Glomerular endothelial cell (primary cell): Measurements from ENCODE around the gene PPP1R14D. TPM values are rescaled to one million over a fixed set of nuclear protein-coding genes. Genes with fewer than 3 reads are reported as not detected.

Experiments used
- DNase-seq: peaks from one replicate; pipeline ENCODE4 v3.0.0-alpha.2; 2011; ENCODE audit warnings: low read depth, low spot score; ENCODE audit errors: extremely low read depth
- total RNA-seq: library from RNA; depleted of rRNA; stranded (reverse); fragments of >200 nt; gene quantifications from 2 replicates; pipeline ENCODE4 v1.2.3, GENCODE V29; 2015

Gene PPP1R14D
- total RNA-seq, 1 donor from 2014 or later: not detected

DNA sequence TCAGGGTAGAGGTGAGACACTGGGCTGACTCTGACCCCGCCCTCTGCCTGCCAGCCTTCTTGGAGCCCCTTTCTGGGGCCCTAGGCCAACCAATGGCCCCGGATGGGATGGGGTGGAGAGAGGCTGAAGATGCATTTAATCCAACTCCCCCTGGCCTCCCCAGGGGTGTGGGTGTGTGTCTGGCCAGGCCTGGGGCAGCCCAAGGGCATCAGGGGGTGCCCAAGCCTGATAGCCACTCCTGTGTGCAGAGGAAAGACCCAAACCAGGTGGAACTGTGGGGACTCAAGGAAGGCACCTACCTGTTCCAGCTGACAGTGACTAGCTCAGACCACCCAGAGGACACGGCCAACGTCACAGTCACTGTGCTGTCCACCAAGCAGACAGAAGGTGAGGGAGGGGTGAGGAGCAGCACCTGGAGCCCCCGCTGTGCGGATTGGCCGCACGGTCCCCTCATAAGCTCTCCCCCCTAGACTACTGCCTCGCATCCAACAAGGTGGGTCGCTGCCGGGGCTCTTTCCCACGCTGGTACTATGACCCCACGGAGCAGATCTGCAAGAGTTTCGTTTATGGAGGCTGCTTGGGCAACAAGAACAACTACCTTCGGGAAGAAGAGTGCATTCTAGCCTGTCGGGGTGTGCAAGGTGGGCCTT, 24.9 kb upstream of the PPP1R14D start:
- DNase-seq: no peak

DNA sequence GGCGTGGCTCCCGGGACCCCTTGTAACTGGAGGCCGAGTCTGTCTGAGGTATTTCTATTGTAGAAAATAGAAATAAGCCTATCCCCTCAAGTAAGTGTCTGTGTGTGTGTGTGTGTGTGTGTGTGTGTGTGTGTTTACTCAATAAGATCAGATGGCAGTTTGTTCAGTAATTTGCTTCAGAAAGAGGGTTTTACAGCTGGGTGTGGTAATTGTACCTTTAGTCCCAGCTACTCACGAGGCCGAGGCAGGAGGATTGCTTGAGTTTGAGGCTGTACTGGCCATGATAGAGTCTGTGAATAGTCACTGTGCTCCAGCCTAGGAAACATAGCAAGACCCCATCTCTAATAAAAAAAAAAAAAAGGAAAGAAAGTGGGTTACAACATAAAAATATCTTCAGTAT, 24.0 kb upstream of the PPP1R14D start:
- DNase-seq: no peak

DNA sequence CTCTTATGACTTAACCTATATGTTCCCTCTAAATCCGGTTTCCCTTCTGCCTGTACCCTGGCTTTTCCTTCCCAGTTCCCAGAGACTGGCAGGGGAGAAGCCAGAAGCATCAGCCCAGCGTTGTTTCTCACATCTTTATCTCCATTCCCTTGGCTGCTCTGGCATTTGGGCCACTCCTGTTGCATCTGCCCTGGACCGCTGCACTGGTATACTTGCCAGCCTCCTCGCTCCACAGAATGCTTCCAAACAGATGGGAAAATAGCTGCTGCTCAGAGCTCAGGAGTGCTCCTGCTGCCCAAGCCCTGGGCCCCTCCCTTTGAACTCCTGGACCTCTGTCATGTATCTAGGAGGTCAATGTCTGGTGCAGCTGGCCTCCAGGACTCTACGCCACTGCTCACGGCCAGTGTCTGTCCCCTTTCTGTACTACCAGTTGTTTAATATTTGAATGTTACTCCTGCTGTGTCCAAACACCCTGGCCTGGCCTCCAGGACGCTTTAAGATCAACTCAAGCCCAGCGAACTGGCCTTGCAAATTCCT, 22.1 kb upstream of the PPP1R14D start:
- no peak for DNase-seq

DNA sequence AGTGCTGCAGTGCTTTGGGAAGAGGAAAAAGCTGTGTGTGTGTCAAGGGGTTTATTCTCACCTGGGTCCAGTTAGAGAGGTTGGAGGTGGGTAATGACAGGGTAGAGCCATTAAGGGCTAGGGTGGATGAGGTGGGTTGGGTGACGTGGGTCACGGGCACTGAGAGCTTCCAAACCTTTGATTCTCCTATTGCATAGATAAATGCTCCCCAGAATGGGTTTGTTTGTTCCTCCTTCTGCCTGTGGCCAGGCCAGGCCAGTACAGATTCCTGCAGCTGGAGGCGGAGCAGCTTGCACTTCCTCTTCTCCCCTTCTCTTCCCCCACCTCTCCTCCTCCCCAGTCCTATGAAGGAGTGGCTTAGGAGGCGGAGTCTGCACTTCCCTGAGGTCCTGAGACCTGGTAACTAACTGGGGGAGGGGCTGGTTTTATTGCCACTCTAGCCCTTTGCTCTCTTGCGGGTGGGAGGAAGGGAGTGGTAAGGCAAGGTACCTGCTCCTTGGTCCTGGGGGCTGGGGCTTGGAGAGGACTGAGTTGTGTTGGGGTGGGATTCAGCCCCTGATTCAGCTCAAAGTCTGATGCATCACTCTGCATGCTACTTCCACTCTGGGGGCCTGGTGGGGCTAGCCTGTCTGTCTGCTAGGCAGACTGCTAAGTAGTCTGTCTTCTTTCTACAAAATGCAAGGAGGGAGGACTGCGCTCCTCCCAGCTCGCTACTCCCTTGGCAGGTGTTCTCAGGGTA, 18.9 kb upstream of the PPP1R14D start:
- no peak for DNase-seq

DNA sequence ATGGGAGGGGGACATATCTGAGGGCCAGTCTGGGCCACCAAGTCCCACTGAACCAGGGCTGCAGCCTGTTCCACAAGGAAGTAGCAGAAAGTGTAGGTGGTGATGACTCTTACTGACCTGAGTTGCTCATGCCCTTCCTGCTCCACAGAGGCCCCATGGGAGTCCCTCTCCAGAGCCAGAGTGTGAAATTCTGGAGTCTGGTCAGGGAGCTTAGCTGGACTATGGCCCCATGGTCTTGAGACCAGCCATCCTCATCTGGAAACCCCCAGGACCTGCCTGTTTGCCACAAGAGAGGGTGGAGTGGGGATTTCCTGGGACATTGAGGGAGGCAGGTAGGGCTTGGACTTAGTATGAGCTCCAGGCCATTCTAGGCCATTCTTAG, 18.3 kb upstream of the PPP1R14D start:
- no peak for DNase-seq

DNA sequence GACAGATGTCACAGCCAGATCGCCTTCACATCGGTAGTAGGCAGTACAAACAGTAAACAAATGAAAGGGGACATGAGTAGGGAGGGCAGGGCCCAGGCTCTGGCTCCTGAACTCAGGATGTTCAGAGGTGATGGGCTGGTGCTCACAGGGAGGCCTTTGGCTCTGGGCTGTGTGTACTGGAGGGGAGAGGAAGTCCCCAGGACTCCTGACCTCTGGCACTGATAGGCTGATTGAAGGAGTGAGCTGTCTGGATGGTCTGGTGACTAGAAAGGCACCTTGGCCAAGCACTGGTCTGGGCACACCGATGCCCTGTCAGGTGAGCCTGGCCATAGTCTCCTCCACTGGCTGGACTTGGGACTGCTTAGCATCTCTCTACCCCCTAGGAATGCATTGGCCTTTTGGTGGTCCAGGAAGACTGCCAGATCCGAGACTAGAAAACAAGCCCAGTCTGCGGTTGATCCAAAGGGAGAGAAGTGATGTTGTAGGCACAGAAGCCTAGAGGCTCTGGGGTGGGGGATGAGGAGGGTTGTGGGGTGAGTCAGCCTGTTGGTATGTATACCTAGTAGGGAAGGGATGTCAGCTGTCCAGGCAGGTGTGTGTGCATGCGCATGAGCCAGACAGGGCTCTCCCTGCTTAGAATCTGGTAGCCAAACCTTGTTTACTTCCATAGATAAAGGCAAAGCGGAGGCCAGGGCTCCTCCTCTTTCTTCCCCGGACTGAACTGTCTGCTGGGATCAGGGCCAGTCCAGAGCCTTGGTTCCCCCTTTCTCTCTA, 17.2 kb upstream of the PPP1R14D start:
- DNase-seq: no peak

DNA sequence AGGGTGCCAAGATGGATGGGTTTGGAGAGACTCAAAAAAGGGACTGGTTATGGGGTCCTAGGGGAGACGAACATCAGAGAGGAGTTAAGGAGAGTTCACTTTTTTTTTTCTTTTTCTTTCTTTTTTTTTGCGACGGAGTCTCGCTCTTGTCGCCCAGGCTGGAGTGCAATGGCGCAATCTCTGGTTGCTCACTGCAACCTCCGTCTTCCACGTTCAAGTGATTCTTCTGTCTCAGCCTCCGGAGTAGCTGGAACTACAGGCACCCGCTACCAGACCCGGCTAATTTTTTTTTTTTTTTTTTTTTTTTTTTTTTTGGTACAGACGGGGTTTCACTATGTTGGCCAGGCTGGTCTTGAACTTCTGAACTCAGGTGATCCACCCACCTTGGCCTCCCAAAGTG, 16.5 kb upstream of the PPP1R14D start:
- DNase-seq: no peak

DNA sequence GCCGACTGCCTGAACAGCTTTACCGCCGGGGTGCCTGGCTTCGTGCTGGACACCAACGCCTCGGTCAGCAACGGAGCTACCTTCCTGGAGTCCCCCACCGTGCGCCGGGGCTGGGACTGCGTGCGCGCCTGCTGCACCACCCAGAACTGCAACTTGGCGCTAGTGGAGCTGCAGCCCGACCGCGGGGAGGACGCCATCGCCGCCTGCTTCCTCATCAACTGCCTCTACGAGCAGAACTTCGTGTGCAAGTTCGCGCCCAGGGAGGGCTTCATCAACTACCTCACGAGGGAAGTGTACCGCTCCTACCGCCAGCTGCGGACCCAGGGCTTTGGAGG, 16.2 kb upstream of the PPP1R14D start:
- no peak for DNase-seq

DNA sequence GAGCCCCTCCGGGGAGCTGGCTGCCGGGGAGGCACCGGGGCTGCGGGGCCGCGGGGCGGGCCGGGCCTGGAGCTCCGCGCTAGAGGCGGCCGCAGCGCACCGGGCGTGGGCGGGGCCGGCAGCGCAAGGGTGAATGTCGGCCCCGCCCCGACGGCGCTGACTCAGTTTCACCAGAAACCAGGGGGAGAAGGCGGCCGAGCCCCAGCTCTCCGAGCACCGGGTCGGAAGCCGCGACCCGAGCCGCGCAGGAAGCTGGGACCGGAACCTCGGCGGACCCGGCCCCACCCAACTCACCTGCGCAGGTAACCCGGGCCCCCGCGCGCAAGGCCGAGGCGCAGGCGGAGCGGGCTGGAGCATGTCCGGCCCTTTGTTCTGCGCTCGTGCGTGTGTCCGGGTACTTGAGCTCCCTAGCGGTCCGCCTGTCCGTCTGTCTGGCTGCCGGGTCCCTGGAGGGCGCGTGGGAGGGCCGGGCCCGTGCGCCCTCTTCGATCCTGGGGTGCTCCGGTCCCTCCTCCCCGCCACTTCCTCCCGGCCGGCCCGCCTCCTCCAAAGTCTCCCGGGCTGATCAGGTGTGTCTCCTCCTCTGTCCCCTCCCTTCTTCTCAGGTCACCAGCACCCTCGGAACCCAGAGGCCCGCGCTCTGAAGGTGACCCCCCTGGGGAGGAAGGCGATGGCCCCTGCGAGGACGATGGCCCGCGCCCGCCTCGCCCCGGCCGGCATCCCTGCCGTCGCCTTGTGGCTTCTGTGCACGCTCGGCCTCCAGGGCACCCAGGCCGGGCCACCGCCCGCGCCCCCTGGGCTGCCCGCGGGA, 15.6 kb upstream of the PPP1R14D start, which contains the start of gene SPINT1:
SPINT1 (plus strand) TSS at position 164 of the 811 bp plus-strand sequence; CDS start at position 671, 507 bp downstream.
- no peak for DNase-seq

DNA sequence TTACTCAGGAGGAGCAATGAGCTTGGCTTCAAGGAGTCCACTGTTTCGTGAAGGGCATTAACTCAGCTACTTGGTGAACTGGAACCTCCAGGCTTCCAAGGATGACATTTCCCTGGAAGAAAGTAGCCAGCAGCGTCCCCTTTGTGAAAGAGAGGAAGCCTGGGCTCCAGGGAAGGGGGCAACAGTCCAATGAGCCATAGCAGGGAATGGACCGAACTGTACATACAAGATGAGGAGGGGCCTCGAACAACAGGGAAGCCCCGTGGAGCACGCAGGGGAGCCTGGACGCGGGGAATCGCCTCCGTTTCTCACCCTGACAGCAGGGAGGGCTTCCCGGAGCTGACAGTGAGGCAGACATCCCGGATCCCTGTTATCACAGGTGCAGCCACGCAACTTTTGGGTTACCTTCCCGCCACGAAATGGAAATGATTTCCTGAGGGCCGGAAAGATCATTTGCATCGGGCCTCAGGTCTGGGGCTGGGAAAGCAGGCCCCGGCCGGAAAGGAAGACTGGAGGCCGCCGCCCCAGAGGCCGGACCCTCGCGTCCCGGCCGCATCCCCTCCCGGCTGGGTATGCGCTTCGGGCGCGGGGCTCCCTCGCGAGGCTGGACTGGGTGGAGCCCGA, 14.9 kb upstream of the PPP1R14D start:
- DNase-seq: no peak

DNA sequence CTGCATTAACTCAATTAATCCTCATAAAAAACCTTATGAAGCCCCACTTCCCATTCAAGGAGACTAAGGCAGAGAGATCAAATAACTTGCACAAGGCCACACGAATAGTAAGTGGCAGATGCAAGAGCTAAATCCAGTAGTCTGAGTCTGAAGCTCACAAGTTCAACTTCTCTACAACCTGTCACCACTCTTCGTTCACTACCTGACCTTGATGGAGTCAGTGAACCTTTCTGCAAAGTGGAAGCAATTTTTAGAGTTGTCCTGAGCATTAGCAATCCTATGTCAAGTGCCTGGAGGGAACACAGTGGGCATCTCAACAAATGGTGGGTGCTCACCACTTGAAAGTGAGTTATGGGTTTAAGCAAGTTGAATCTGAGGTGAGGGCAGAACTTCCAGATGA, 13.2 kb upstream of the PPP1R14D start:
- no peak for DNase-seq

DNA sequence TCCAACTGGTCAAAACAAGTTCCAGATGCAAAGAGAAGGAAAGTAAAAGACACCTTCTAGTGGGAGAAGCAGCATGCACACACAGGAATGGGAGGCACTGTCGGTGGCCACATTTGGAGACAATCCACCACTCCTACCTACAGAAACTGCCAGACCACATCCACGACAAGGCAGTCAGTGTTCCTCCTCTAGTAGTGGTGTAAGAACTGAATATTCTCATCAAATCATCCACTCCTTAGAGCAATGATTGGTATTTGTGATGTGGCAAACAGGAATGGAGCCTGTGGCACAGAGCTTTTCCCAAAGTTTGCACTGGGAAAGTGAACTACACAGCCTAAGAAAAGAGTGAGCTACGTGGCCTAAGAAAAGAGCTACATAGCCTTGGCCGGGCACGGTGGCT, 10.2 kb upstream of the PPP1R14D start:
- no peak for DNase-seq

DNA sequence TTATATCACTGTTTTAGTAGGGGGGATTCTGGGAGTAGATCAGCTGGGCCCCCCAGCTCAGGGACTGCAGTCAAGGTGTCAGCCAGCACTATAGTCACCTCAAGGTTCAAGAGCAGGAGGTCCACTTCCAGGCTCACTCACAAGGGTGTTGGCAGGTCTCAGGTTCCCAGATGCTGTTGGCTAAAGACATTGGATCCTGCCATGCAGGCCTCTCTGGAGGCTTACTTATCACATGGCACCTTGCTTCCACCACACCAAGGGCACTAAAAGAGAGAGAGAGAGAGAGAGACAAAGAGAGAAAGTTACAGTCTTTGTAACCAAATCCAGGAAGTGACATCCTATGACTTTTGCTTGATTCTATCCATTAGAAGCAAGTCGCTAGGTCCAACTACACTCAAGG, 7.5 kb upstream of the PPP1R14D start:
- DNase-seq: no peak

DNA sequence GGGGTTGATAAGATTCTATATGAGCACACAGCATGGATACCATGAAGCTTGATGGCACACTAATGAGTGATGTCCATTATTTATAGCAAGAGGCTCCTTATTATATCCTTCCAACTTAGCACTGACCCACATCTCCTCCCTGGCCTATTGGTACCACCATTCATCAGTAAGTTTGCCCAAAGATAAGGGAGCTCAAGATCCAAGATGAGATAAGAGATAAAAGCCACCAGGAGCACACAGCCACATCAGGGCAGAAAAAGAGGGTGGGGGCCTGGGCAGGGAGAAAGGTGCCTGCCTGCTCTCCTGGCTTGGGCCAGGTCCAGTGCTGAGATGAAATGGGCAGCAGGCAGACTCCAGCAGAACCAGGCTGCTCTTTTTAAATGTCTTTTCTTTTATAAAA, 4.4 kb upstream of the PPP1R14D start:
- DNase-seq: no peak

DNA sequence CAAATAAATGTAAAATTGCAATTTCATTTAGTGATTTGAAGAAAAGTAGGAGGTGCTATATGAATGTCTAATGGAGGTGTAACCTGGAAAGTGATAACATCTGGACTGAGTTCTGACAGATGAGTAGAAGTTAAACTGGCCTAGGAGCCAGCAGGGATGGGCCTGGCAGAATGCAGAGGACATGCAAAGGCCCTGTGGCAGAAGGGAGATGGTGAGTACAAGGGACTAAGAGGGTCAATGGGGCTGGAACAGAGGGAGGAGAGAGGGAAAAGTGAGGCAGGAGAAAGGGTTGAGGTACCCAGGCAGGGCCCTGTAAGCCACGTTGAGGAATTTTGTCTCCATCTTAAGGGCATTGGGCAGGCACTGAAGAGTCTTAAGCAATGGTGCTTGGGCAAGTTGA, 3.4 kb upstream of the PPP1R14D start:
- DNase-seq: no peak

DNA sequence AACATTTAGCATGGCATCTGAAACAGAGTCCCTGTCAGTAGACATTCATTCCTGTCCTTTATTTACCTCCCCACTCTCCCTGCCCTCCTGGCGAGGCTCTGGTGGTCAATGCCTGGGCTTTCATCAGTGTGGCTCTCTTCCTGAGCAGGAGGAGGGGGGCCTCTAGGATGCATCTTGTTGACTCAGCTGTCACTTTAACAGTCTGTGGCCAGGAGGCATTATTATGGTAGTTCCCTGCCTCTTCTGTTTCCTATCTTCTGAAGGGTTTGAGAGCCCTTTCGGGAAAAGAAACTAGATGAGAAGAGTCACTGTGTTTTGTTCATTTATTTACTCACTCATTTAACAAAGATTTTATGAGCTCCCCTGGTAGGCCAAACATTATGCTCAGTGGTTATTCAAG, 2.4 kb upstream of the PPP1R14D start:
- DNase-seq: no peak

DNA sequence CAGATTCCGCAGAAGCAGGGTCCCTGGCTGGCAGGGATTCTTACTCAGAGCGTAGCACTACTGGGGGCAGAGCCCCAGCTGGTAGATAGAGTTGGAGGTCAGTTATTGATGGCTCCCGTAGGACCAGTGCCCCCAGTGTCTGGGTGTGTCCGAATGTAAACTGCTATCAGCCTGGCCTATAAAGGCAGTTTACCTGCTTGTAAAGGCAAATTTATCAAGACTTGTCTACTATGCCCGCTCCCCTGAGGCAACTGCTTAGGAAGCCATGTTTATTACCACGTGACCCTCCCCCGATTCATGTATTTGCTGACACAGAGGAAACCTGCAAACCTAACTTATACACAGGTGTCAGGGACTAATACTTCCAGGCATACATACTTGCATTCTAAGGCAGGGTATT, 607 bp upstream of the PPP1R14D start:
- DNase-seq: no peak

DNA sequence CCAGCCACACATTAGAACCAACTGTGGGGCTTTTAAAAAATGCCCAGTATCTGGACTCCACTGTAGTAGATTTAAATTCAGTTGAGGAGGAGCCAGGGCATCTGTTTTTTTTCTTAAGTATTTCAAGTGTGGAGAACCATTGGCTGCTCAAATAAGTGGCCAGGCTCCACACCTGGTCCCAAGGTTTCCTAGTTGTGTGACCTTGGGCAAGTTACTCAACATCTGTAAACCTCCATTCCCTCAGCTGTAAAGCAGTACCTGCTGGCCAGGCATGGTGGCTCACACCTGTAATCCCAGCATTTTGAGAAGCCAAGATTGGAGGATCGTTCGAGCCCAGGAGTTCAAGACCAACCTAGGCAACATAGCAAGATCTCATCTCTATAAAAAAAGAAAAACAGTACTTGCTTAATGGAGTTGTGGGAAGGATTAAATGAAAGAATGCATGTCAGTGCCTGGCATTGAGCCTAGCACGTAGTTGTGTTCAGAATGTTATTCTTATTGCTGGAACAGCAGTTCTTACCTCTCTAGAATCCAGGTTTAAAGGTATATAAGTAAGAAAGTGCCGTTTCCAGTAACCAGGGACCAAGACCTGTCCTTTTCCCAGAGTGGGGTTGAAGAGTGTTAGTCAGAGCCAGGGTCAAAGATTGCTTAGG, 2.0 kb downstream of the PPP1R14D start:
- DNase-seq: no peak

DNA sequence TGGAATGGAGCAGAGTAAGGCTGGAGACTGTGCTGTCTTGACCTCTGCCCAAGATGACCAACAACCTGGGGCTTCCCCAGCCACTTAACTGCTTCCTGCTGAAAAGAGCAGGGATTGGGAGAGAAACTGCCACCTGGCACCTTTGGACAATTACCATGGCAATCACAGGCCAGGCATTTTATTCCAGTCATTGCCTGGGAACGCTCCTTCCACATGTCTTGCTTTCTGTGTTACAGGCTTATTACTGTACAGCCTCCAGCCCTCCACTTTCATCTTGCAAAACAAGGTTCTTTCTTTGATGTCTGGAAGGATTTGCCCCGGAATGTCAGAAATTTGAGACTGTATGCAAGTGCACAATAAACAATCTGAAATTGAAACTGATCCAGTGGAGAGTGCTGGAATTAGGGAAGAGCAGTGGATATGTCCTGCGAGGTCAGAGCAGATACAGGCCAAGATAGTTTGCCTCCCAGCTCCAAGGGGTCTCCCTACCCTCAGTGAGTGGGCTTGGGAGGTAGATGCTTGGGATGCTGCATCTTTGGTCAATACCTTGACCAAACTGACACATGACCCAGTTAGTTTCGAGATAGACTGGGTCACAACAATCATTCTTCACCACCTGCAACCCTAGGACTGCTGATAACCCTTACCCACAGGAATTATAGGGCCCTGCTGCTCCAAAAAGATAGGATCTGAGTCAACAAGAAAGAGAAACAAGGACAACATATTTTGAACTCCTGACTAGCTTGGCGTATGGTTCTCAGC, 2.7 kb downstream of the PPP1R14D start:
- DNase-seq: no peak
